Body of pancreas (tissue), 4 donors: ENCODE results near the gene CSF1.
A peak's percentile ranks its signal among the peaks of the same experiment; 100 is the strongest.

Source experiments
- POLR2A ChIP-seq, 3 donors: fragments of 450-650 bp; IDR thresholded peaks; one replicate each; pipeline ENCODE4 v1.6.1; 2016; ENCODE audit warnings: antibody characterized with exemption in 3 of 3, mild to moderate bottlenecking in 2 of 3
- TF ChIP-seq, protein P1 (sequence below), 7 experiments: fragments of 450-650 bp in 4 of 7; fragments of 200-600 bp in 3 of 7; sonication (generic) in 3 of 7; IDR thresholded peaks; one replicate each; pipeline ENCODE4 v1.5.1; 2016 to 2019; ENCODE audit warnings: antibody characterized with exemption in 7 of 7

DNA sequence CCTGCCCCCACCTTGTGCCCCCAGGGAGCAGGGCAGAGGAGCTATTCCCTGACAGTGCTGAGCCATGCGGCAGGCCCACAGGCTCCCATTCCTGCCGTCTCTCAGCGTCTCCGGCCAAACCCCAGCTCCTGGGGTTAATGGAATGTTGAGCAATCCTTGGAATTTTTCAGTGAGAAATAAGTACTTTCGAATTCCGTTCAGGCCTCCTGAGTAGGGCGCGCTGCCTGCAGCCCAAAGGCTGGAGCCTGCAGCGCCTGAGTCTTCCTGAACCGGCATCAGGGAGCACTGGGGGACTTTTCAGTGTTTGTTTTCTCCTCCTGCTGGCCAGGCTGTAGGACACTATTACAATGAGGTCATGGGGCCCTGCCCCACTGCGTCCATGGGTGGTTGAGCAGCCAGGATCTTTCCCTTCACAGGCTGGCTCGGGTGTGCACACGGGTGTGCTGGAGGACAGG lies 33.3 kb upstream of the CSF1 start:
- TF ChIP-seq, protein P1, sequence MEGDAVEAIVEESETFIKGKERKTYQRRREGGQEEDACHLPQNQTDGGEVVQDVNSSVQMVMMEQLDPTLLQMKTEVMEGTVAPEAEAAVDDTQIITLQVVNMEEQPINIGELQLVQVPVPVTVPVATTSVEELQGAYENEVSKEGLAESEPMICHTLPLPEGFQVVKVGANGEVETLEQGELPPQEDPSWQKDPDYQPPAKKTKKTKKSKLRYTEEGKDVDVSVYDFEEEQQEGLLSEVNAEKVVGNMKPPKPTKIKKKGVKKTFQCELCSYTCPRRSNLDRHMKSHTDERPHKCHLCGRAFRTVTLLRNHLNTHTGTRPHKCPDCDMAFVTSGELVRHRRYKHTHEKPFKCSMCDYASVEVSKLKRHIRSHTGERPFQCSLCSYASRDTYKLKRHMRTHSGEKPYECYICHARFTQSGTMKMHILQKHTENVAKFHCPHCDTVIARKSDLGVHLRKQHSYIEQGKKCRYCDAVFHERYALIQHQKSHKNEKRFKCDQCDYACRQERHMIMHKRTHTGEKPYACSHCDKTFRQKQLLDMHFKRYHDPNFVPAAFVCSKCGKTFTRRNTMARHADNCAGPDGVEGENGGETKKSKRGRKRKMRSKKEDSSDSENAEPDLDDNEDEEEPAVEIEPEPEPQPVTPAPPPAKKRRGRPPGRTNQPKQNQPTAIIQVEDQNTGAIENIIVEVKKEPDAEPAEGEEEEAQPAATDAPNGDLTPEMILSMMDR (IDR thresholded peaks at IDR 0.05): peak in 4 of 7 experiments; percentile 24 to 43 (median 34)
- peak in 2 of 3 donors; percentile 25 to 48 for TF ChIP-seq POLR2A (IDR thresholded peaks at IDR 0.05)
